H1 (cell line): Measurements from ENCODE around the gene GRIK1. TPM values are rescaled to one million over a fixed set of nuclear protein-coding genes. Genes with fewer than 3 reads are reported as not detected.

Source experiments
- CTCF ChIA-PET: fragments of 300-600 bp; sonication (Branson Sonifier 250); formaldehyde crosslinking; loops from one replicate; lab custom pipeline; 2021; ENCODE audit not compliant: partially characterized antibody; lab: Charles Lee
- POLR2A ChIA-PET: fragments of 300-600 bp; sonication (Branson Sonifier 250); formaldehyde crosslinking; loops from one replicate; lab custom pipeline; 2021; ENCODE audit warnings: inconsistent platforms; ENCODE audit not compliant: partially characterized antibody; lab: Charles Lee
- DNase-seq, 2 experiments: peaks; one replicate each; pipeline versions ENCODE4 v3.0.0 to v3.0.0-alpha.2; 2010 to 2022; ENCODE audit warnings: low spot score in 2 of 2, low read depth in 1 of 2, mixed read lengths in 1 of 2
- FAIRE-seq: peaks from 2 replicates; lab custom pipeline; 2011; peaks lifted over from hg19 to GRCh38; lab: Jason Lieb, UNC
- H2AFZ ChIP-seq: 2 replicates; pipeline ENCODE4 v1.8.1; 2012; ENCODE audit warnings: low read length, inconsistent platforms
- H2AK5ac ChIP-seq: 2 replicates; pipeline ENCODE4 v1.6.1; 2013; ENCODE audit warnings: low read depth, low read length
- H2BK120ac ChIP-seq: replicated peaks from 2 replicates; pipeline ENCODE3; 2013; ENCODE audit warnings: low read depth, low read length, inconsistent platforms
- H2BK12ac ChIP-seq: 2 replicates; pipeline ENCODE4 v1.6.1; 2013; ENCODE audit warnings: low read depth, low read length
- H2BK15ac ChIP-seq: 2 replicates; pipeline ENCODE4 v1.6.1; 2013; ENCODE audit warnings: low read length
- H2BK20ac ChIP-seq: 2 replicates; pipeline ENCODE4 v1.6.1; 2013; ENCODE audit warnings: low read length
- H2BK5ac ChIP-seq: 2 replicates; pipeline ENCODE4 v1.6.1; 2013; ENCODE audit warnings: low read depth, low read length
- H3K14ac ChIP-seq: 2 replicates; pipeline ENCODE4 v1.6.1; 2013; ENCODE audit warnings: inconsistent platforms; ENCODE audit not compliant: insufficient read length
- H3K18ac ChIP-seq: 2 replicates; pipeline ENCODE4 v1.6.1; 2013; ENCODE audit warnings: low read length; ENCODE audit errors: extremely low read depth
- H3K23ac ChIP-seq: 2 replicates; pipeline ENCODE4 v1.6.1; 2013; ENCODE audit warnings: inconsistent platforms; ENCODE audit not compliant: insufficient read length
- H3K23me2 ChIP-seq: 2 replicates; pipeline ENCODE4 v1.6.1; 2013; ENCODE audit warnings: low read depth, low read length
- H3K27ac ChIP-seq: 2 replicates; pipeline ENCODE4 v1.6.1; 2011; ENCODE audit warnings: low read depth, low read length, inconsistent platforms
- H3K27me3 ChIP-seq, 4 experiments: replicated peaks in 1 of 4; 1 replicate in 1 of 4; 2 replicates in 3 of 4; pipeline versions ENCODE4 v1.6.1 to v1.8.1; 2011 to 2013; ENCODE audit warnings: low read length in 3 of 4, mild to moderate bottlenecking in 3 of 4, inconsistent platforms in 2 of 4, mixed read lengths in 2 of 4, moderate library complexity in 1 of 4; ENCODE audit not compliant: control insufficient read depth in 3 of 4, insufficient read depth in 3 of 4; ENCODE audit errors: extremely low read depth in 1 of 4
- H3K36me3 ChIP-seq, 4 experiments: 2 replicates each; pipeline versions ENCODE4 v1.6.1 to v1.8.1; 2011 to 2013; ENCODE audit warnings: mild to moderate bottlenecking in 4 of 4, low read length in 3 of 4, moderate library complexity in 2 of 4, control low read depth in 1 of 4, inconsistent platforms in 1 of 4; ENCODE audit not compliant: insufficient read depth in 4 of 4, control insufficient read depth in 2 of 4
- H3K4ac ChIP-seq: replicated peaks from 2 replicates; pipeline ENCODE3; 2013; ENCODE audit warnings: low read length, low read depth, mixed read lengths, inconsistent platforms; ENCODE audit not compliant: insufficient read length
- H3K4me1 ChIP-seq, 4 experiments: replicated peaks in 1 of 4; 1 replicate in 1 of 4; 2 replicates in 3 of 4; pipeline versions ENCODE4 v1.6.1 to v1.8.1; 2011 to 2013; ENCODE audit warnings: low read length in 3 of 4, inconsistent platforms in 2 of 4, mixed read lengths in 1 of 4; ENCODE audit not compliant: insufficient read depth in 4 of 4, control insufficient read depth in 3 of 4
- H3K4me2 ChIP-seq, 2 experiments: 2 replicates each; pipeline versions ENCODE4 v1.6.1 to v1.8.1; 2011 to 2013; ENCODE audit warnings: low read depth in 2 of 2, low read length in 2 of 2, control low read depth in 1 of 2, inconsistent platforms in 1 of 2, mild to moderate bottlenecking in 1 of 2; ENCODE audit not compliant: insufficient read depth in 1 of 2
- H3K4me3 ChIP-seq, 4 experiments: fragments of 200-600, 300-600 bp in 1 of 4; sonication (generic), shearing (Covaris generic), sonication (Bioruptor Twin) in 1 of 4; 2 replicates each; pipeline versions ENCODE4 v1.5.1 to v1.8.1; 2011 to 2016; ENCODE audit warnings: low read length in 4 of 4, low read depth in 3 of 4, control low read depth in 2 of 4, inconsistent platforms in 2 of 4, mild to moderate bottlenecking in 2 of 4, mixed read lengths in 1 of 4, moderate library complexity in 1 of 4; ENCODE audit not compliant: insufficient read depth in 2 of 4; ENCODE audit errors: extremely low read depth in 1 of 4
- H3K56ac ChIP-seq: replicated peaks from 2 replicates; pipeline ENCODE3; 2013; ENCODE audit warnings: low read depth, mild to moderate bottlenecking, mixed read lengths, low read length, inconsistent platforms; ENCODE audit not compliant: insufficient read length
- H3K79me1 ChIP-seq: 2 replicates; pipeline ENCODE4 v1.6.1; 2013; ENCODE audit warnings: low read depth, low read length, control low read depth
- H3K79me2 ChIP-seq, 2 experiments: 2 replicates each; pipeline versions ENCODE4 v1.6.1 to v1.8.1; 2012 to 2013; ENCODE audit warnings: low read length in 2 of 2, mild to moderate bottlenecking in 2 of 2, inconsistent platforms in 1 of 2; ENCODE audit not compliant: insufficient read depth in 2 of 2, control insufficient read depth in 1 of 2
- H3K9ac ChIP-seq, 4 experiments: replicated peaks in 1 of 4; 1 replicate in 1 of 4; 2 replicates in 3 of 4; pipeline versions ENCODE4 v1.6.1 to v1.8.1; 2011 to 2013; ENCODE audit warnings: low read depth in 3 of 4, low read length in 3 of 4, control low read depth in 2 of 4, mild to moderate bottlenecking in 2 of 4, moderate library complexity in 2 of 4, inconsistent platforms in 1 of 4; ENCODE audit errors: extremely low read depth in 1 of 4
- H3K9me3 ChIP-seq, 2 experiments: 2 replicates each; pipeline versions ENCODE4 v1.6.1 to v1.8.1; 2012 to 2013; ENCODE audit warnings: mild to moderate bottlenecking in 2 of 2, moderate library complexity in 2 of 2, control low read depth in 1 of 2, inconsistent platforms in 1 of 2, low read depth in 1 of 2, low read length in 1 of 2, mixed read lengths in 1 of 2; ENCODE audit not compliant: insufficient read depth in 2 of 2
- H4K20me1 ChIP-seq, 2 experiments: replicated peaks in 1 of 2; 2 replicates each; pipeline versions ENCODE3 to v1.8.1; 2011 to 2013; ENCODE audit warnings: inconsistent platforms in 2 of 2, low read length in 2 of 2, mild to moderate bottlenecking in 1 of 2; ENCODE audit not compliant: insufficient read depth in 2 of 2, control insufficient read depth in 1 of 2
- H4K5ac ChIP-seq: 2 replicates; pipeline ENCODE4 v1.6.1; 2013; ENCODE audit warnings: low read length, low read depth, mixed read lengths, inconsistent platforms; ENCODE audit not compliant: insufficient read length
- H4K8ac ChIP-seq: 2 replicates; pipeline ENCODE4 v1.8.0; 2013; ENCODE audit warnings: mild to moderate bottlenecking, moderate library complexity, low read length, inconsistent platforms; ENCODE audit not compliant: insufficient read depth; ENCODE audit errors: extremely low read depth
- H4K91ac ChIP-seq: replicated peaks from 2 replicates; pipeline ENCODE3; 2013; ENCODE audit warnings: low read length, mixed read lengths, inconsistent platforms; ENCODE audit not compliant: insufficient read length
- ATF3 ChIP-seq: IDR thresholded peaks from 2 replicates; pipeline ENCODE4 v1.6.1; 2011; ENCODE audit warnings: low read depth, mild to moderate bottlenecking, low read length; ENCODE audit not compliant: insufficient read depth
- CBX5 ChIP-seq: fragments of 300-800, 300-1000 bp; sonication (generic); IDR thresholded peaks from 2 replicates; pipeline ENCODE4 v1.7.1; 2016; ENCODE audit warnings: antibody characterized with exemption, low read length, low read depth
- CEBPB ChIP-seq: IDR thresholded peaks from 2 replicates; pipeline ENCODE4 v1.6.1; 2012; ENCODE audit warnings: low read depth, low read length
- EP300 ChIP-seq, 2 experiments: IDR thresholded peaks; 1 replicate in 1 of 2; 2 replicates in 1 of 2; pipeline ENCODE4 v1.6.1; 2011 to 2012; ENCODE audit warnings: low read depth in 2 of 2, low read length in 2 of 2, mild to moderate bottlenecking in 2 of 2, borderline replicate concordance in 1 of 2, inconsistent platforms in 1 of 2, moderate library complexity in 1 of 2
- JUN ChIP-seq: IDR thresholded peaks from 2 replicates; pipeline ENCODE4 v1.6.1; 2011; ENCODE audit warnings: low read depth, mild to moderate bottlenecking, improper control_type of control experiment, low read length
- SP2 ChIP-seq: IDR thresholded peaks from 2 replicates; pipeline ENCODE4 v1.6.1; 2012; ENCODE audit warnings: mild to moderate bottlenecking, low read length, inconsistent platforms
- SP4 ChIP-seq: IDR thresholded peaks from 2 replicates; pipeline ENCODE4 v1.6.1; 2012; ENCODE audit warnings: low read length, inconsistent platforms
- WGBS, 2 experiments: shearing (Covaris generic) in 1 of 2; methylation state at CpG; one replicate each; pipeline versions ENCODE4 v1.1.6 to v1.1.7; 2013 to 2015; ENCODE audit warnings: low lambda C conversion rate in 2 of 2, mixed read lengths in 2 of 2, inconsistent platforms in 1 of 2, low coverage in 1 of 2, missing lambda C conversion rate in 1 of 2; ENCODE audit not compliant: insufficient replicate concordance in 2 of 2, insufficient coverage in 1 of 2, insufficient read length in 1 of 2; ENCODE audit errors: extremely low coverage in 1 of 2, missing lambda C conversion rate in 1 of 2; 5-methylcytosine and 5-hydroxymethylcytosine counted together
- polyA plus RNA-seq, 7 experiments: library from polyadenylated mRNA; depleted of rRNA in 3 of 7; stranded (reverse) in 5 of 7; unstranded in 2 of 7; fragments of >200 nt in 5 of 7; fragments of 200-250 nt in 2 of 7; gene quantifications; 1 replicate in 5 of 7; 2 replicates in 1 of 7; 4 replicates in 1 of 7; pipeline versions ENCODE4 v1.2.1 to v1.2.3, GENCODE V29; 2011 to 2013; ENCODE audit warnings: missing spikeins in 2 of 7, mixed read lengths in 2 of 7
- total RNA-seq: library from RNA; stranded (reverse); fragmentation: NEBNext Ultra II Directional; extraction: Animal tissue kit (Norgen Biotek cat#: 25700); gene quantifications from 2 replicates; pipeline ENCODE4 v1.2.1, GENCODE V29; 2021

GRIK1 gene
- total and polyA plus RNA-seq, 2 of the 8 experiments (the other 6 are each of a cell fraction or from before 2014, with no cell fraction given), result 0.11 to 0.32 TPM

DNA sequence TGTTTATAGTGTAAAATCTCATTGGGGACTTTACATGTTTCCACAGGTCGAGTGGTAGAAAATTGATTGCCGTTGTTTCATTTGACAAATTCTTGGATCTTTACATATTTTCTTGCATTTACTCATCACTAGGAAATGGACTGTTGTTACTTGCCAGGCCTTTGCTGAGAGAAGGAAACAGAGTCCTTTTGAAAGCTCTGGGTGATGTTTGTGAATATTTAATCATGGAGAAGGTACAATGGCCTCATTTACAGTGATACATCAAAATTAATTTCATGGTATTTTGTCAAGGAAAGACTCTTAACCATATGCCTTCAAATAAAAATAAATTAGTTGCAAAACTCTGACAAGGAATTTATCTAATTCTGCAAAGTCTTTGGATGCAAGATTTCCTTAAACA is 198.0 kb downstream of the GRIK1 start:
- H3K23me2 ChIP-seq, result no peaks in the 10 kb centered on the region
- H2BK12ac ChIP-seq, result no peak overlapping the region
- WGBS, 2 experiments, result 89% methylated on average over 2 of the region's 2 CpGs; no CpG with 5 or more reads in 1 of the 2 experiments
- no peak overlapping the region for H4K91ac ChIP-seq
- H3K56ac ChIP-seq, result no peak overlapping the region
- no peak overlapping the region for H3K4ac ChIP-seq
- H3K9ac ChIP-seq, result no peak overlapping the region
- H3K9me3 ChIP-seq, result no peaks in the 10 kb centered on the region
- ChIA-PET POLR2A (no interaction called here), CTCF (no interaction called here)
- H3K23ac ChIP-seq, result no peak overlapping the region
- H2BK5ac ChIP-seq, result no peak overlapping the region
- no peak overlapping the region for H3K14ac ChIP-seq
- H2BK120ac ChIP-seq, result no peak overlapping the region
- no peaks in the 10 kb centered on the region for H3K79me1 ChIP-seq
- no peak overlapping the region for H4K8ac ChIP-seq
- DNase-seq (no peak), FAIRE-seq (no peak)
- no peaks in the 10 kb centered on the region for H3K79me2 ChIP-seq
- H3K4me1 ChIP-seq, result no peaks in the 10 kb centered on the region
- no peak overlapping the region for H4K5ac ChIP-seq
- H3K27ac ChIP-seq, result no peak overlapping the region
- no peaks in the 10 kb centered on the region for H3K27me3 ChIP-seq
- no peaks in the 10 kb centered on the region for H4K20me1 ChIP-seq
- no peaks in the 10 kb centered on the region for H3K36me3 ChIP-seq
- H2AFZ ChIP-seq, result no peak overlapping the region
- no peak overlapping the region for H2BK15ac ChIP-seq
- no peak overlapping the region for H3K4me2 ChIP-seq
- no peak overlapping the region for H2BK20ac ChIP-seq
- no peak overlapping the region for H2AK5ac ChIP-seq
- no peak overlapping the region for H3K4me3 ChIP-seq
- H3K18ac ChIP-seq, result no peak overlapping the region
- TF ChIP-seq ATF3, result no peak
- no peak for TF ChIP-seq SP4
- TF ChIP-seq JUN, result no peak
- no peak for TF ChIP-seq SP2
- TF ChIP-seq CBX5, result no peak
- TF ChIP-seq EP300 (IDR thresholded peaks at IDR 0.05; ENCODE audit: borderline replicate concordance in 1 of 2, low read depth in 2 of 2, low read length in 2 of 2), result no peak
- TF ChIP-seq CEBPB, result no peak
